PC-3 (cell line): ENCODE data around the gene KIAA1614.

Source experiments
- EZH2 ChIP-seq: fragments of 300-600 bp; sonication (generic); IDR thresholded peaks from one replicate; pipeline ENCODE4 v1.6.1; 2017; ENCODE audit warnings: antibody characterized with exemption, mild to moderate bottlenecking, low read length; ENCODE audit not compliant: unreplicated experiment
- EZH2phosphoT487 ChIP-seq: fragments of 300-600 bp; sonication (generic); IDR thresholded peaks from 2 replicates; pipeline ENCODE4 v1.6.1; 2018; ENCODE audit warnings: mild to moderate bottlenecking, antibody characterized with exemption, low read length, borderline replicate concordance
- TF ChIP-seq, protein P1 (sequence below): fragments of 300-600 bp; sonication (generic); conservative IDR thresholded peaks from 2 replicates; pipeline ENCODE4 v1.5.1; 2017; ENCODE audit warnings: antibody characterized with exemption, low read depth, mild to moderate bottlenecking, low read length

DNA sequence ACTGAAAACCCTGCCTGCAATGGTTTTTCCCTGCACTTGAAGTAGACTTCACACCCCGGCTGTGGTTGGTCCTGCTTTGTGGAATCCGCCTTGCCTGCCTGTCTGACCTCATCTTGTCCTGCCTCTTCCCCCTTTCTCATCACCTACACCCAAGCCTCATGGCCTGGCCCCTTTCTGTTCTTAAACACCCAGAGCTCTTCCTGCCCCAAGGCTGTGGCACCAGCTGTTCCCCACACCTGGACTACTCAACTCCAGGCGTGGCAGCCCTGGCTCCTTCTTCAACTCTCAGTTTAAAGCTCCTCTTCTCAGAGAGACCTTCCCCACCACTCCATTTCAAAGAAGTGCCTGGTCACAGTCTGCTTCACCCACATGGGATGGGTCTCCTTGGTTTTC lies 27.0 kb downstream of the KIAA1614 start:
- no peak for TF ChIP-seq EZH2
- TF ChIP-seq, protein P1, sequence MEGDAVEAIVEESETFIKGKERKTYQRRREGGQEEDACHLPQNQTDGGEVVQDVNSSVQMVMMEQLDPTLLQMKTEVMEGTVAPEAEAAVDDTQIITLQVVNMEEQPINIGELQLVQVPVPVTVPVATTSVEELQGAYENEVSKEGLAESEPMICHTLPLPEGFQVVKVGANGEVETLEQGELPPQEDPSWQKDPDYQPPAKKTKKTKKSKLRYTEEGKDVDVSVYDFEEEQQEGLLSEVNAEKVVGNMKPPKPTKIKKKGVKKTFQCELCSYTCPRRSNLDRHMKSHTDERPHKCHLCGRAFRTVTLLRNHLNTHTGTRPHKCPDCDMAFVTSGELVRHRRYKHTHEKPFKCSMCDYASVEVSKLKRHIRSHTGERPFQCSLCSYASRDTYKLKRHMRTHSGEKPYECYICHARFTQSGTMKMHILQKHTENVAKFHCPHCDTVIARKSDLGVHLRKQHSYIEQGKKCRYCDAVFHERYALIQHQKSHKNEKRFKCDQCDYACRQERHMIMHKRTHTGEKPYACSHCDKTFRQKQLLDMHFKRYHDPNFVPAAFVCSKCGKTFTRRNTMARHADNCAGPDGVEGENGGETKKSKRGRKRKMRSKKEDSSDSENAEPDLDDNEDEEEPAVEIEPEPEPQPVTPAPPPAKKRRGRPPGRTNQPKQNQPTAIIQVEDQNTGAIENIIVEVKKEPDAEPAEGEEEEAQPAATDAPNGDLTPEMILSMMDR = no peak
- TF ChIP-seq EZH2phosphoT487 = no peak
